Glomerular endothelial cell (primary cell): ENCODE results near the gene FOXA1. TPM values are rescaled to one million over a fixed set of nuclear protein-coding genes. Genes with fewer than 3 reads are reported as not detected.

Source experiments
- DNase-seq: peaks from one replicate; pipeline ENCODE4 v3.0.0-alpha.2; 2011; ENCODE audit warnings: low read depth, low spot score; ENCODE audit errors: extremely low read depth
- total RNA-seq: library from RNA; depleted of rRNA; stranded (reverse); fragments of >200 nt; gene quantifications from 2 replicates; pipeline ENCODE4 v1.2.3, GENCODE V29; 2015

The FOXA1 gene
- 0.44 and 3.3 TPM in 2 replicates for total RNA-seq

DNA sequence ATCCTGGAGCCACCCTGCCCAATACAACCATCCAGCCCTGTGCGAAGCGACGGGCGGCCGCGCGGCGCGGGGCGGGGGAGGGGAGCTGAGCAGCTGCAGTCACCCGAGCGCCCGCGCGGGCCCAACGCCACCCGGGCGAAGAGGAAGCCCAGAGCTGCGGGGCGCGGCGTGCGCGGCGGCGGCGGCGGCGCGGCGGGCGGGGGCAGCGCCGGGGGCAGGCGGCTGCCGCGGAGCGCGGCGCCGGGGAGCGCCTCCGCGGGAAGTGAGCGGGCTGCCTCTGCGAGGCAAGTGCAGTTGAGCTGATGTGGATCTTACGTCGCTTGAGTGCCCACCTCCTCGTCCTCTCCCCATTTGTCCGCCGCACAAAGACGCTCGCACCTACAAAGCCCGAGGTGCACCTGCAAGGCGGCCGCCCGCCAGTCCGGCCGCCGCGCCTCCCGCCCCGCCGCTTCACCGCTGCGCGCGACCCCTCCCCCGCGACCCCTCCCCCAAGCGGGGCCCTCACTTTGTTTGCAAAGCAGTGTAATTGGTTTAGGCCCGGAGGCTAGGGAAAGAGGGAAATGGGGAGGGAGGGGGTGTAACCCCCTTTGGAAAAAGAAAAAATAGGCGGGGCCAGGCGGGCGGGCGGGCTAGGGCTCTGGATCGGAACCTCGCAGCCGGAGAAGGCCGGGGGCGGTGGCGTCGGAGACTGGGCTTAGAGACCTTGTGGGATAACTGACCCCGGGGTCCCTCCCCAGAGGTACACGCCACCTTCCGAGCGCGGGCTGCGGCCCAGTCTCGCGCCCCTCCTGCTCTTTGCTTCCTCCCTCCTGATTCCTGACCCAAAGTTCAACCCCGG lies at the start of gene FOXA1, which contains the start of gene TTC6:
Gene FOXA1 (minus strand): TSS at position 279 of the 838 bp plus-strand sequence. CDS start 277 bp downstream, at position 2.
Gene TTC6 (plus strand): TSS at position 659 of the 838 bp plus-strand sequence. CDS start 26,436 bp downstream, outside the sequence.
- DNase-seq, result no peak

DNA sequence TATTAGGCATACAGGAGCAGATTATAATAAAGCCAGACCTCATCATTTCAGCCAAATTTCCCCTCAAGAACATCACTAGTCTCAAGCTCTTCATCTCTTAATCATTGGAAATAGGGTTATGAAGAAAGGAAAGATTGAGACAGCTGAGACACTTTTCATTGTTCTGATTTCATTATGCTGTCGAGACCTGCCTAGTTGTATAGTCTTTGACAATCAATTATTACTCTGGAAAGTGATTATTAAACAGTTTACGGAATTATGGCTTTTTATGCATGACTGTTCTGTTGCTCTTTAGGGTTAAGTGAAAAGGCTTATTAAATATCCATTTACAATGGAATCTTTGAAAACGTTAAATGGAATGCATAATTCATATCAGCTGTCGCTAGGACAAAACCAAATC lies 48.7 kb upstream of the FOXA1 start:
- DNase-seq, result no peak

DNA sequence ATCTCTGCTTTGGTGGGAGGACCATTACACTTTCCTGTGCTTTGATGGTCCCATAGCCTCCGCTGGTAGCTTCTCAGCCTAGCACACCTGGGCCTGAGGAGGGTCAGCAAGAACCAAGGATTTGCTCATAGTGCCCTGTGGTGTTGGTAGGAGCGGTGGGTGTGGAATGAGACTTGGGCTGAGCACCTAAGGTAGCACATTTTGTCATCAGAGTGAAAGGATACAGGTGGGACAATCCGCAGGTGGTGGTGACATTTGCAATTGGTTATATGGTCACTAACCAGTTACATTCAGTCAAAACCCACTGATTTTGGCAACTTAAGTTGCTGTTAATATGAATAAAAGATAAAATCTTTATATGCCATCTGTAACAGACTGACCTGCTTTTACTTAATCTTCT lies 47.1 kb upstream of the FOXA1 start:
- no peak for DNase-seq

DNA sequence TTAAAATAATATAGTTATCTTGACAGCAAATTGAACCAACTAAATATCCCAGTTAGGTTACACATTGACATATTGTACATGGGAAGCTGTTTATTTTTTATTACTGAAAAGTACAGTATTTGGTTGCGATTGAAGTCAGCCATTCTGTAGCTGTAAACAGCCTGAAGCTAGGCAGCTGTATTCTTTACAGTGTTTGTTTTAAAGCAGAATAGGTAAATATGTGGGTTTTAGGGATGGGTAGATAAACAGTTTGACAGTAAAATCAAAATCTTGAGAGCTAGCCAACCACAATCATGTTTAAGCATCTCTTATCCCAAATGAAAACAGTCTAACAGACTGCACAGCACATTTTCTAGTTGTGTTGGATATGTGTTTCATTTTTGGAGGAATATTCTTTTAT lies 46.1 kb upstream of the FOXA1 start:
- DNase-seq, result no peak

DNA sequence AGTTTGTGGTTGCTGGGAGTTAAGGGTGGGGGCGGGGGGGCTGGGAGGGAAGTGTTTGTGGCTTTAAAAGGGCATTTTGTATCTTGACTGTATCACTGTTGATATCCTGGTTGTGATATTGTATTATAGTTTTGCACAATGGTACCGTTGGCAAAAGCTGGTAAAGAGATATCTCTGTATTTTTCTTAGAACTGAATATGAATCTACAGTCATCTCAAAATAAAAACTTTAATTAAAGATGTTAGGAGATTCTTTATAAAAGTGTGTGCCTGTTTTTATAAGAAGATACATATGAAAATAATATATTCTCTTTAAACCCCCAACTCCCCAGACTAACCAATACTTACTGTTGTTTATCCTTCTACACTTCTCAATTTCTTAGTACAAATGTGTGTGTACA lies 43.5 kb upstream of the FOXA1 start:
- no peak for DNase-seq

DNA sequence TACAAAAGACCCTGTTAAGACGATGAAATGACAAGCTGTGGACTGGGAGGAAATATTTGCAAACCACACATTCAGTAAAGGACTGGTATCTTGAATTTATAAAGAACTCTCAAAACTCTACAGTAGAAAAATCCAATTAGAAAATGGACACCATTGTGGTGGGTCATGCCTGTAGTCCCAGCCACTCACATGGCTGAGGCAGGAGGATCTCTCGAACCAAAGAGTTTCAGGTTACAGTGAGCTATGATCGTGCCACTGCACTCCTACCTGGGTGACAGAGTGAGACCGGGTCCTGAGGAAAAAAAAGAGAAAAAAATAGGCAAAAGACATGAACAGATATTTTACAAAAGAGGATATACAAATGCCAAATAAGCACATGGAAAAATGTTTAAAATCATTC lies 42.3 kb upstream of the FOXA1 start:
- DNase-seq, result no peak

DNA sequence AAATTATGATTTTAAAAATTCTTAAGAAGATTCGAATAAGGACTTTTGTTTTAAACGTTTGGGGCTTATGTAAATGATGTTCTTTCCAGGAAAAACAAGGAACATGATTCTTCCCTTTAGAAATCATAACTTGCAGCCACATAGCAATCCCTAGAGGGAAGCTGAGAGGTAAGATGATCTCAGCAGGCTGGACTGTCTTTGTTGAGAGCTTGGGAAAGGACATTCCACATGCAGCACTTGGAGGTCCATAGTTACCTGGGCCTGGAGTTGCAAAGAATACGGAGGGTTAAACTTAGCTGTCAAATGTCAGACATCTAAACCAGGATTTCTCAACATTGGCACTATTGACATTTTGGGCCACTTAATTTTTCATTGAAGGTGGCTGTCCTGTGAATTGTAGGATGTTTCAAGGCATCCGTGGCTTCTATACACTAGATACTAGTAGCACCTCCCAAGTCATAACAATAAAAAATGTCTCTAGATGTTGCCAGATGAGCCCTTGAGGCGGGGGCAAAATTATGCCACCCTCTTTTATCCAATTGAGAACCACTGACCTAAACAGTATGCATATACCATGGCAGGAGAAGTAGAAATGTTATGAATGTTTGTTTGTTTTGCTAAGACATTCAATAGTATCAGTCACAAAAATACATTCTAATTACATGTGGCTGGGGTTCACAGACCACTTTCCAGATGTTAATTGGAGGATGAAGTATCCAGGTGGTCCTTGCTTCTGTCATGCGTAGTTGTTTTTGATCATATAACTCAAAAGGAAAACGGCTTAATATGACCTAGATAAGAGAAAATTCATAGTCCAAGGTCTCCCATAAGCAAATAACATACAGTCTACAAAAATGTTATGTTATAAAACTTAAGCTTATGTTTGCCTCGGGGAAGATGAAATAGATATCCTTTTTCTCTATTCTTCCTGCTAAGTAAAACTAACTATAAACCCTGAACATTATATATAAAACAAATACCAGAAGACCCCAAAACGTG lies 30.8 kb upstream of the FOXA1 start:
- DNase-seq, result no peak

DNA sequence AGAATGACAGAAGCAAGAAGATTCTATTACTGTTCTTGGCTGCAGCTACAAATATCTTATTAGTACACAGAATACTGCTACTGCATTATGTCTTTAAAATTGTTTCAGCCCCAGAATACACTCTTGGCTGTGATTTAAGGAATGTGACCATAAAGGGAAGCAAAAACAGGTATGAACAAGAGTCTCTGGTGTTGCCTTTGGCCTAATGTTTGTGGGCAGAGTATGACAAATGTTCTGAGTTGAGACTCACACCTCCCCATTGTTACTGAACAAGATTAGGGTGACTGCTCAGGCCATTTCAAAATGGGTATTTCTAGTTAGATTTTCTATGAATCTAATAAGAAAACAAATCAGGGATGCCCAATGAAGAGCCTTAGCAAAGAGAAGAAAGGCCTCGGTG lies 28.9 kb upstream of the FOXA1 start:
- no peak for DNase-seq

DNA sequence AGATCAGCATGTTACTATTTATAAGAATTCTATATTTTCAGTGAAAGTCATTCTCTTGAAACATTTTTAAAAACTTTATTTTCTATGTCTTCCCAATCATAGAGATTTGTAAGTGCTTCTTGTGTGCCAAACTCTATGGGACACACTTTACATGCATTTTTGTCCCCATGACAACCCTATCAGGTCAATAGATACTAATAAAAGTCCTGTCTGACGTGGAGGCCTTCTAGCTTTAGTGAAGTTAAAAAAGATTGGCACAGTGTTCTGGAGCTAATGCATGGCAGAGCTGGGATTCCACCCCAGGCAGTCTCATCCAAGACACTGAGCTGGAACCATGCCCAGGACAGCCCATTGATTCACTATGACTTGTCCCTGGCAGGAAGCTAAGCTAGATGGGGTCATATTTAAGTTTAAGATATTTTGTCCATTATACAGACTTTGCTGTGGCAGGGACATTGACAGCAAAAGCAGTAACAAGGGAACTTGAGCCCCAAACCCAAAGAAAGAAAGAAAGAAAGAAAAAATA lies 28.4 kb upstream of the FOXA1 start:
- DNase-seq, result peak; percentile 80

DNA sequence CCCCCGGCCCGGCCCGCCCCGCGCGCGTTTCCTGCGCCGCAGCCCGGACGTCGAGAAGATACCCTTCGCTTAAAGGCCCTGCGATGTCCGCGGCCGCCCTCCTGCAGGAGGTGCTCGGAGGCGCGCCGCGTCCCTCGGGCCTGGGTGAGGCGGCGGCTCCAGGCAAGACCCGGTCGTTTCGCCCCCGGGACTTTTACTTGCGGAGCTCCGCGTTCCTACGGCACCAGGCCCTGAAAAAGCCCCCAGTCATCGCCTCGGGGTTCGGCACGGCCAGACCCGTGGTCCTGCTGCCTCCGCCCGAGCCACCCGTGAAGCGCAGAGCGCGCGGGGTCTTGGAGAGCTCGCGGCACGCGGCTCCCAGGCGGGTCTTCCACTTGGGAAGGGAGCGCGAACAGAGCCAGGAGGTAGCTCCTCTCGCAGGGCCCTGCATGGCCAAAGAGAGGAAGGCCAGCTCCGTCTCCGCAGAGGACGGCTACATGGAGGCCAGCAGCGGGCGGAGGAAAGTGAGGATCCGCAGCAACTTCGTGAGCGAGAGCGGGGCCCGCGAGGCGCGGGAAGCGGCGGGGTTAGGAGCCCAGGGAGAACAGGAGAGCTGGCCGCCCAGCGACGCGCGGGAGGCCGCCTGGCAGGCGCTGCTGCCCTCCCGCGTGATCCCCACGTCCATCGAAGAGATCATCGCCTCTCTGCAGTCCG lies 27.3 kb upstream of the FOXA1 start:
- DNase-seq, result no peak

DNA sequence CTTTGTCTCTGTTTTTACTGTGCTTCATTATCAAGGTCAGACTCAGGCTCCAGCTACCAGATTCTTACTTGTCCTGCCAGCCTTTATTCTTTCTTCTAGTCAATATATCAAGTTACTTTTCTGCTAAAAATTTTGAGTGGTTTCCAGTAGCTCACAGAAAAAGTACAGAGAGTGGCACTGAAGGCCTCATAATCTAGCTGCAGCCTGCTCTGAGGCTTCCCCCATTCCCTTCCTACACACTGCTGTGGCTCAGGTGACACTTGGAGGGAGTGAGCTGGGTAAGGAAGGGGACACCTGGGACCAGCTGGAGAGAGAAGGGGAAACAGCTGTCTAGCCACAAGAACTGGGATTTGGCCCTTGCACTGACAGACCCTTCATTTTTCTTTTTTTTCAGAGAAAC lies 25.8 kb upstream of the FOXA1 start:
- DNase-seq, result no peak

DNA sequence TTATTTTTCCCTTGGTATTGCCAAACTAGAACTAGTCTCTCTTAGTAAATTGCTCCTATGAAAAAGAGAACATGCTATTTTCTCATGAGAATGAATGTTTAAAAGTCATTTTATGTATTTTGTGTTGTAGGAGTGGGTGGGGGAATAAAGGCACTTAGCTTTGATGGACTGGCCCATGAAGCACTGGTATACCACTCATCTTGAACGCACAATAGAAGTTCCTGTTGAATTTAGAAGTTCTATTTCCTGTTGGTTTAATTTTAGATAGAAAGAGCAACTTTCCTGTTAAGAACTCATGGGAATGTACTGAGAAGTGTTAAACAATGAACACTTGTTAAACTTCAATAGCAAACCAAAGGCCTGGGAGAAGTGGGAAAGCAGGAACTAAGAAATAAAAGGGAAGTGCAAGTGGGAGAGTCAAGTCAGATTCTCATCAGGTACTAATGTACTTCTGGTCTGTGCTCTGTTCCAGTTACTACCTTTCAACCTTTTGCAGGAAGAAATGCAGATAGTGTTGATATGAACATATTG lies 23.5 kb upstream of the FOXA1 start:
- DNase-seq, result no peak

DNA sequence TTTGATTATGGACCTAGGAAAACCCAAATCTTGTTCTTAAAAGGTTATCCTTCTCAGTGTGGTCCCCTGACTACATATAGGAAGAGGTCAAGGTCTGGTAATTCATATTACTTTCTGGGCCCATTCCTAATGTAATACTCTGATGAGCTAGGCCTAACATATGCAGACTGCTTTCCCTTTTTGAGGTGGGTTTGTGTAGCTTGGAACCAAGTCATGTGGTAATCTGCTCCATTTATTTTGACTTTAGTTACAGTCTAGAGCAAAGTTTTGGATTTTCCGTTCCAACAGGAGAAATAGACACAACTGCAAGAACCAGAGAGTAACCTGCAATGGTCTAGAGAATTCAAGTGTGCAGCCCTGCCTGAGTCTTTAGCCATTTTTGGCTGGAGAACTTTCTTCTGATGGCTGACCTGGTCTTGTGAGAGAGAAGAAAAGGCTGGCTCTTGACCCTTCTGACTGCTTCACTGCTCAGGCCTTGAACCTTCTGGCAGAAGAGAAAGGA lies 22.9 kb upstream of the FOXA1 start:
- DNase-seq, result no peak

DNA sequence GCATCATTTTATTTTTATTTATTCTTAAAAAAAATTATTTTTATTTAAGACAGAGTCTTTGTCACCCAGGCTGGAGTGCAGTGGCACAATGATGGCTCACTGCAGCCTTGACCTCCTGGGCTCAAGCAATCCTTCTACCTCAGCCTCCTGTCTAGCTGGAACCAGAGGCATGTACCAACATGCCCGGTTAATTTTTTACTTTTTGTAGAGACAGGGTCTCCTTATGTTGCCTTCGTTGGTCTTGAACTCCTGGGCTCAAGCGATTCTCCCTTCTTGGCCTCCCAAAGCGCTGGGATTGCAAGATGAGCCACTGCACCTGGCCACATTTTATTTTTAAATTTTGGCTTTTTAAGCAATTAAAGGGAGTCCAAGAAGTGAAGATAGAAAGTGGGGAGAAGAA lies 21.8 kb upstream of the FOXA1 start:
- no peak for DNase-seq

DNA sequence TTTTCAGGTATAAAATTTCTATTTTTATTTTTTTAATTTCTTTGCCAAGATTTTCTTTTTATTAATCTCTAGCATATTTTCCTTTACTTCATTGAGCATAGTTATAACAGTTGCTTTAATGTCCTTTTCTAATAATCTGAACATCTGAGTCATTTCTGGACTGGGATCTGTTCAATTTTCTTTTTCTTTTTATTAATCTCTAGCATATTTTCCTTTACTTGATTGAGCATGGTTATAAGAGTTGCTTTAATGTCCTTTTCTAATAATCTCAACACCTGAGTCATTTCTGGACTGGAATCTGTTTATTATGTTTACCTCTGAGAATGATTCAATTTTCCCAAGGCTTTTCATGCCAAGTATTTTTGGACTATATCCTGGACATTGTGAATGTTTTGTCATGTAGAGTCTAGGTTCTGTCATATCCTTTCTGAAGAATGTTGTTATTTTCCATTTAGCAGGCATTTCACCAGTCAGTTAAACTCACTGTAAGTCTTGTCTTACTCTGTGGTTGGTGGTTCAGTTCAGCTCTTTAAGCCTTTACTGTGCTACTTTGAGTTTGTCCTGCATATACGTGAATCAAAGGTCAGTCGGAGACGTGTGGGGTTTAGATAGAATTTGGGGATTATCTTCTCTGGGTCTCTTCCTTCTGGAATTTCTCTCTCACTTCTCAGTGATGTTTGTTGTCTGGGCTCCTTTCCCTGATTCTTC lies 20.7 kb upstream of the FOXA1 start:
- no peak for DNase-seq

DNA sequence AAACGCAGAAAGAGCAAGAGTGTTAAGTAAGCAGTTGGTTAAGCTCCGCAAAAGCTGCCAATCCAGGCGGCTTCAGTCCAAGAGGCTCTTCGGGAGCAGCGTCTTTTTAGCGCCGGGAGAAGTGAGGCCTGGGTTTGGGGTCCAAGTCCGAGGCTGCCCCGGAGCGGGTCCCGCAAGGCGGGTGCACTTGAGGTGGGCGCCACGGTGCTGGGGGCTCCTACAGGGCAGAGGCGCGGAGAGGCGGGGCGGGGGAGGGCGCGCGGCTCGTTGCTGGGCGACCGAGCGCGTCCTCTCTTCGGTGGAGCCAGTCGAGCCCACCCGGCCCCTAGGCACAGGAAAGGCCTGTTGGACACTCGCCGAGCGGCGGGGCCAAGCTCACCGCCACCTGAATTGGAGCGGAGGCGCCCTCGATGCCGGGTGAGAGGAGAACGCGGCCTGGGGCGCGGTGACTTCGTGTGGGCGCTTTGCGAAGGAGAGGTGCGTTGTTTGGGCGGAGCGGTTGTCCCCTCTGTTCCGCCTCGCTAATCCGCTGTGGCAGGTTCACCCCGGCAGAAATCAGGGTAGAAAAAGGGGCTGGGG lies 16.0 kb upstream of the FOXA1 start:
- no peak for DNase-seq

DNA sequence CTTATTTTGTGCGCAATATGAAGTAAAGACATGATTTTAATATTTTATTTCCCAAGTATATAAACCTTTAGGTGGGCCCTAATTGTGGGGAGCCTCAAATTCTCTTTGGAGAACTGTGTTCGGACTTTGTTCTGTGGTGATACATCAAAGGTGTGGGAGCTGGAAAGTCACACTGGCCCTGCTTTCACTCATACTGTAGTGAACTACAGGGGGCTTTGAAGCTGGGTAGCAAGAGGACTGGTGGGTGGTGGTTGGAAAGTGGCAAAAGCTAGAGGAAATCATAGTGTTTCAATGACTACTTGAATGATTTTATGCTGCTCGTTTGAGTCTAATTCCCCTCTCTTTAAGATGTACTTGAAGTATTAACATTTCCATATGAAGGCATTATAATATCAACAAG lies 13.6 kb upstream of the FOXA1 start:
- DNase-seq, result no peak

DNA sequence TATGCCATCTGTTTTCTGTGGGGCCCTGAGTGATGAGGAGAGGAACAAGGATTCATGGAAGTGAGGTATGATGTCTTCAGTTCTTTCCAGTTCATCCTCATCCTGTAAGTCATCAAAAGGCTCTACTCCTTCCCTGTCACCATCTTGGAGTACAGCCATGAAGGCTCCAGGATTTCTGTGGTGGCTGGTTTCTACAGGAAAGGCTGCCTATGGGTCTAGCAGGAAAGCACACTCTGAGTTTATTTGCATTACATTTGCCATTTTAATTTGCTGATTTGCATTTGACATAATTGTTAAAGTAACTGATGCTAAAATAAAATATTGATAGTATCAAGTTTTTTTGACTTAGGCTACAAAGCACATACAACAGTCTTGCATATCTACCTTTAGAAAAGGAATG lies 11.6 kb upstream of the FOXA1 start:
- no peak for DNase-seq

DNA sequence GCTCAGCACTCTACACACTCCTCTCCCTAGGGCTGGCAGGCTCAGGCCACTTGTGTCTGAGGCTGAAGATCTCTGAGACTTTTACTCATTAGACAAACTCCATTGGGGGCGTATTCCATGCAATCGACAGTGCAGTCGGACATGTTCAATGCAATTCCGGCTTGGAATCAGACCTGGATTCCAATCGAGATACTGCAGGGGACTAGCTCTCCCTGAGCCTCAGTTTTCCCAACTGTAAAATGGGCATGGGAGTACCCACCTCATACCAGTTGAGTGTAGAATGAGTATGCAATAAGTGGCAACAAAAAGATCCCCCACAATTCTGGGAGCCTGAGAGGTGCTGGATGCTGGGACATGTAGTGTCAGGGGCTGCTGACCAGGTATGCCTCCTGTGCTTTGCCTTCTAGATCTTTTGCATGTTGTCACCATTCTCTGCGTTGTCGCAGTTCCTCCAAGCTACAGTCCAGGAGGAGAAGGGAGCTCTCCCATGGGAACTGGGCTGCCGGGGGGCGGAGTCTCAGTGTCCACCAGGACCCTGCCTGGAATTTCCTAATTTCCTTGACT lies 8.7 kb upstream of the FOXA1 start:
- DNase-seq, result no peak
